NT2/D1 (cell line): ENCODE measurements around the gene RPS6KA5.

ENCODE experiments used
- YY1 ChIP-seq: IDR thresholded peaks from 2 replicates; pipeline ENCODE4 v1.6.1; 2011; ENCODE audit not compliant: insufficient read length, insufficient read depth
- ZNF274 ChIP-seq: IDR thresholded peaks from 2 replicates; pipeline ENCODE4 v1.6.1; 2011; ENCODE audit warnings: mild to moderate bottlenecking, low read depth, low read length

GRCh38 chr14:90891326-90891725 is 169.1 kb downstream of the RPS6KA5 start:
- TF ChIP-seq YY1 (no peak), ZNF274 (no peak)
